Measurements from ENCODE around the gene TRAPPC1.
"Not testable (repeated sequence)": the region's sequence is repeated elsewhere in the genome, so short reads cannot be mapped to it uniquely, and the experiment has no call there.

Gene TRAPPC1

GRCh38 chr17:7931709-7932482 lies at the start of gene TRAPPC1, which contains the start of gene CNTROB:
TRAPPC1 (minus strand) TSS chr17:7931946; CDS start chr17:7931829, 117 bp downstream.
CNTROB (plus strand) TSS chr17:7932206; CDS start chr17:7933080, 874 bp downstream.
- DNase-seq = peak; percentile 100

GRCh38 chr17:7977805-7978204 lies 46.1 kb upstream of the TRAPPC1 start:
- DNase-seq = no peak

GRCh38 chr17:7977039-7977438 lies 45.3 kb upstream of the TRAPPC1 start:
- no peak for DNase-seq

GRCh38 chr17:7974638-7975131 lies 42.9 kb upstream of the TRAPPC1 start:
- DNase-seq = no peak

GRCh38 chr17:7972131-7972785 lies 40.5 kb upstream of the TRAPPC1 start:
- DNase-seq = no peak

GRCh38 chr17:7971651-7972050 lies 39.9 kb upstream of the TRAPPC1 start:
- no peak for DNase-seq

GRCh38 chr17:7969433-7969832 lies 37.7 kb upstream of the TRAPPC1 start:
- no peak for DNase-seq

- DNase-seq = no peak
Measured at GRCh38 chr17:7967751-7968150, 36.0 kb upstream of the TRAPPC1 start.

- no peak for DNase-seq
Measured at GRCh38 chr17:7961421-7961820, 29.7 kb upstream of the TRAPPC1 start.

- DNase-seq = no peak
Measured at GRCh38 chr17:7959503-7960253, 27.9 kb upstream of the TRAPPC1 start.

- peak; percentile 46 for DNase-seq
Measured at GRCh38 chr17:7956228-7956965, 24.7 kb upstream of the TRAPPC1 start.

GRCh38 chr17:7955414-7956227 lies 23.9 kb upstream of the TRAPPC1 start:
- no peak for DNase-seq

GRCh38 chr17:7953266-7953665 lies 21.5 kb upstream of the TRAPPC1 start:
- not testable (repeated sequence) for DNase-seq

- DNase-seq = no peak
Measured at GRCh38 chr17:7951143-7951792, 19.5 kb upstream of the TRAPPC1 start.

GRCh38 chr17:7950578-7950977 lies 18.8 kb upstream of the TRAPPC1 start:
- DNase-seq = no peak

- DNase-seq = no peak
Measured at GRCh38 chr17:7947651-7948050, 15.9 kb upstream of the TRAPPC1 start.

- DNase-seq = no peak
Measured at GRCh38 chr17:7946441-7946840, 14.7 kb upstream of the TRAPPC1 start.

GRCh38 chr17:7945651-7946050 lies 13.9 kb upstream of the TRAPPC1 start:
- no peak for DNase-seq

- no peak for DNase-seq
Measured at GRCh38 chr17:7944326-7944725, 12.6 kb upstream of the TRAPPC1 start.

GRCh38 chr17:7943291-7943690 lies 11.5 kb upstream of the TRAPPC1 start:
- no peak for DNase-seq

- DNase-seq = no peak
Measured at GRCh38 chr17:7940743-7941142, 9.0 kb upstream of the TRAPPC1 start.
